H1 (cell line): ENCODE results near the gene PSMB3. TPM values are rescaled to one million over a fixed set of nuclear protein-coding genes. Genes with fewer than 3 reads are reported as not detected.

Experiments used
- CTCF ChIA-PET: fragments of 300-600 bp; sonication (Branson Sonifier 250); formaldehyde crosslinking; loops from one replicate; lab custom pipeline; 2021; ENCODE audit not compliant: partially characterized antibody; lab: Charles Lee
- POLR2A ChIA-PET: fragments of 300-600 bp; sonication (Branson Sonifier 250); formaldehyde crosslinking; loops from one replicate; lab custom pipeline; 2021; ENCODE audit warnings: inconsistent platforms; ENCODE audit not compliant: partially characterized antibody; lab: Charles Lee
- DNase-seq, 2 experiments: peaks; one replicate each; pipeline versions ENCODE4 v3.0.0 to v3.0.0-alpha.2; 2010 to 2022; ENCODE audit warnings: low spot score in 2 of 2, low read depth in 1 of 2, mixed read lengths in 1 of 2
- FAIRE-seq: peaks from 2 replicates; lab custom pipeline; 2011; peaks lifted over from hg19 to GRCh38; lab: Jason Lieb, UNC
- H2AFZ ChIP-seq: 2 replicates; pipeline ENCODE4 v1.8.1; 2012; ENCODE audit warnings: low read length, inconsistent platforms
- H2AK5ac ChIP-seq: 2 replicates; pipeline ENCODE4 v1.6.1; 2013; ENCODE audit warnings: low read depth, low read length
- H2BK120ac ChIP-seq: replicated peaks from 2 replicates; pipeline ENCODE3; 2013; ENCODE audit warnings: low read depth, low read length, inconsistent platforms
- H2BK12ac ChIP-seq: 2 replicates; pipeline ENCODE4 v1.6.1; 2013; ENCODE audit warnings: low read depth, low read length
- H2BK15ac ChIP-seq: 2 replicates; pipeline ENCODE4 v1.6.1; 2013; ENCODE audit warnings: low read length
- H2BK20ac ChIP-seq: 2 replicates; pipeline ENCODE4 v1.6.1; 2013; ENCODE audit warnings: low read length
- H2BK5ac ChIP-seq: 2 replicates; pipeline ENCODE4 v1.6.1; 2013; ENCODE audit warnings: low read depth, low read length
- H3K14ac ChIP-seq: 2 replicates; pipeline ENCODE4 v1.6.1; 2013; ENCODE audit warnings: inconsistent platforms; ENCODE audit not compliant: insufficient read length
- H3K18ac ChIP-seq: 2 replicates; pipeline ENCODE4 v1.6.1; 2013; ENCODE audit warnings: low read length; ENCODE audit errors: extremely low read depth
- H3K23ac ChIP-seq: 2 replicates; pipeline ENCODE4 v1.6.1; 2013; ENCODE audit warnings: inconsistent platforms; ENCODE audit not compliant: insufficient read length
- H3K23me2 ChIP-seq: 2 replicates; pipeline ENCODE4 v1.6.1; 2013; ENCODE audit warnings: low read depth, low read length
- H3K27ac ChIP-seq: 2 replicates; pipeline ENCODE4 v1.6.1; 2011; ENCODE audit warnings: low read depth, low read length, inconsistent platforms
- H3K27me3 ChIP-seq, 4 experiments: replicated peaks in 1 of 4; 1 replicate in 1 of 4; 2 replicates in 3 of 4; pipeline versions ENCODE4 v1.6.1 to v1.8.1; 2011 to 2013; ENCODE audit warnings: low read length in 3 of 4, mild to moderate bottlenecking in 3 of 4, inconsistent platforms in 2 of 4, mixed read lengths in 2 of 4, moderate library complexity in 1 of 4; ENCODE audit not compliant: control insufficient read depth in 3 of 4, insufficient read depth in 3 of 4; ENCODE audit errors: extremely low read depth in 1 of 4
- H3K36me3 ChIP-seq, 4 experiments: 2 replicates each; pipeline versions ENCODE4 v1.6.1 to v1.8.1; 2011 to 2013; ENCODE audit warnings: mild to moderate bottlenecking in 4 of 4, low read length in 3 of 4, moderate library complexity in 2 of 4, control low read depth in 1 of 4, inconsistent platforms in 1 of 4; ENCODE audit not compliant: insufficient read depth in 4 of 4, control insufficient read depth in 2 of 4
- H3K4ac ChIP-seq: replicated peaks from 2 replicates; pipeline ENCODE3; 2013; ENCODE audit warnings: low read length, low read depth, mixed read lengths, inconsistent platforms; ENCODE audit not compliant: insufficient read length
- H3K4me1 ChIP-seq, 4 experiments: replicated peaks in 1 of 4; 1 replicate in 1 of 4; 2 replicates in 3 of 4; pipeline versions ENCODE4 v1.6.1 to v1.8.1; 2011 to 2013; ENCODE audit warnings: low read length in 3 of 4, inconsistent platforms in 2 of 4, mixed read lengths in 1 of 4; ENCODE audit not compliant: insufficient read depth in 4 of 4, control insufficient read depth in 3 of 4
- H3K4me2 ChIP-seq, 2 experiments: 2 replicates each; pipeline versions ENCODE4 v1.6.1 to v1.8.1; 2011 to 2013; ENCODE audit warnings: low read depth in 2 of 2, low read length in 2 of 2, control low read depth in 1 of 2, inconsistent platforms in 1 of 2, mild to moderate bottlenecking in 1 of 2; ENCODE audit not compliant: insufficient read depth in 1 of 2
- H3K4me3 ChIP-seq, 4 experiments: fragments of 200-600, 300-600 bp in 1 of 4; sonication (generic), shearing (Covaris generic), sonication (Bioruptor Twin) in 1 of 4; 2 replicates each; pipeline versions ENCODE4 v1.5.1 to v1.8.1; 2011 to 2016; ENCODE audit warnings: low read length in 4 of 4, low read depth in 3 of 4, control low read depth in 2 of 4, inconsistent platforms in 2 of 4, mild to moderate bottlenecking in 2 of 4, mixed read lengths in 1 of 4, moderate library complexity in 1 of 4; ENCODE audit not compliant: insufficient read depth in 2 of 4; ENCODE audit errors: extremely low read depth in 1 of 4
- H3K56ac ChIP-seq: replicated peaks from 2 replicates; pipeline ENCODE3; 2013; ENCODE audit warnings: low read depth, mild to moderate bottlenecking, mixed read lengths, low read length, inconsistent platforms; ENCODE audit not compliant: insufficient read length
- H3K79me1 ChIP-seq: 2 replicates; pipeline ENCODE4 v1.6.1; 2013; ENCODE audit warnings: low read depth, low read length, control low read depth
- H3K79me2 ChIP-seq, 2 experiments: 2 replicates each; pipeline versions ENCODE4 v1.6.1 to v1.8.1; 2012 to 2013; ENCODE audit warnings: low read length in 2 of 2, mild to moderate bottlenecking in 2 of 2, inconsistent platforms in 1 of 2; ENCODE audit not compliant: insufficient read depth in 2 of 2, control insufficient read depth in 1 of 2
- H3K9ac ChIP-seq, 4 experiments: replicated peaks in 1 of 4; 1 replicate in 1 of 4; 2 replicates in 3 of 4; pipeline versions ENCODE4 v1.6.1 to v1.8.1; 2011 to 2013; ENCODE audit warnings: low read depth in 3 of 4, low read length in 3 of 4, control low read depth in 2 of 4, mild to moderate bottlenecking in 2 of 4, moderate library complexity in 2 of 4, inconsistent platforms in 1 of 4; ENCODE audit errors: extremely low read depth in 1 of 4
- H3K9me3 ChIP-seq, 2 experiments: 2 replicates each; pipeline versions ENCODE4 v1.6.1 to v1.8.1; 2012 to 2013; ENCODE audit warnings: mild to moderate bottlenecking in 2 of 2, moderate library complexity in 2 of 2, control low read depth in 1 of 2, inconsistent platforms in 1 of 2, low read depth in 1 of 2, low read length in 1 of 2, mixed read lengths in 1 of 2; ENCODE audit not compliant: insufficient read depth in 2 of 2
- H4K20me1 ChIP-seq, 2 experiments: replicated peaks in 1 of 2; 2 replicates each; pipeline versions ENCODE3 to v1.8.1; 2011 to 2013; ENCODE audit warnings: inconsistent platforms in 2 of 2, low read length in 2 of 2, mild to moderate bottlenecking in 1 of 2; ENCODE audit not compliant: insufficient read depth in 2 of 2, control insufficient read depth in 1 of 2
- H4K5ac ChIP-seq: 2 replicates; pipeline ENCODE4 v1.6.1; 2013; ENCODE audit warnings: low read length, low read depth, mixed read lengths, inconsistent platforms; ENCODE audit not compliant: insufficient read length
- H4K8ac ChIP-seq: 2 replicates; pipeline ENCODE4 v1.8.0; 2013; ENCODE audit warnings: mild to moderate bottlenecking, moderate library complexity, low read length, inconsistent platforms; ENCODE audit not compliant: insufficient read depth; ENCODE audit errors: extremely low read depth
- H4K91ac ChIP-seq: replicated peaks from 2 replicates; pipeline ENCODE3; 2013; ENCODE audit warnings: low read length, mixed read lengths, inconsistent platforms; ENCODE audit not compliant: insufficient read length
- BCL11A ChIP-seq, 2 experiments: IDR thresholded peaks; one replicate each; pipeline ENCODE4 v1.6.1; 2011; ENCODE audit warnings: low read depth in 2 of 2, low read length in 2 of 2, mild to moderate bottlenecking in 2 of 2
- CBX5 ChIP-seq: fragments of 300-800, 300-1000 bp; sonication (generic); IDR thresholded peaks from 2 replicates; pipeline ENCODE4 v1.7.1; 2016; ENCODE audit warnings: antibody characterized with exemption, low read length, low read depth
- MAFK ChIP-seq: IDR thresholded peaks from 2 replicates; pipeline ENCODE4 v1.6.1; 2012; ENCODE audit warnings: low read depth, mild to moderate bottlenecking, improper control_type of control experiment, low read length
- PHF8 ChIP-seq: fragments of 200-600 bp; sonication (generic); conservative IDR thresholded peaks from 2 replicates; pipeline ENCODE4 v1.7.1; 2012; ENCODE audit warnings: low read depth, mild to moderate bottlenecking, inconsistent platforms, low read length, moderate library complexity
- ZNF274 ChIP-seq: IDR thresholded peaks from 2 replicates; pipeline ENCODE4 v1.7.0; 2012; ENCODE audit warnings: low read length, borderline replicate concordance; ENCODE audit errors: extremely low read depth
- WGBS, 2 experiments: shearing (Covaris generic) in 1 of 2; methylation state at CpG; one replicate each; pipeline versions ENCODE4 v1.1.6 to v1.1.7; 2013 to 2015; ENCODE audit warnings: low lambda C conversion rate in 2 of 2, mixed read lengths in 2 of 2, inconsistent platforms in 1 of 2, low coverage in 1 of 2, missing lambda C conversion rate in 1 of 2; ENCODE audit not compliant: insufficient replicate concordance in 2 of 2, insufficient coverage in 1 of 2, insufficient read length in 1 of 2; ENCODE audit errors: extremely low coverage in 1 of 2, missing lambda C conversion rate in 1 of 2; 5-methylcytosine and 5-hydroxymethylcytosine counted together
- polyA plus RNA-seq, 7 experiments: library from polyadenylated mRNA; depleted of rRNA in 3 of 7; stranded (reverse) in 5 of 7; unstranded in 2 of 7; fragments of >200 nt in 5 of 7; fragments of 200-250 nt in 2 of 7; gene quantifications; 1 replicate in 5 of 7; 2 replicates in 1 of 7; 4 replicates in 1 of 7; pipeline versions ENCODE4 v1.2.1 to v1.2.3, GENCODE V29; 2011 to 2013; ENCODE audit warnings: missing spikeins in 2 of 7, mixed read lengths in 2 of 7
- total RNA-seq: library from RNA; stranded (reverse); fragmentation: NEBNext Ultra II Directional; extraction: Animal tissue kit (Norgen Biotek cat#: 25700); gene quantifications from 2 replicates; pipeline ENCODE4 v1.2.1, GENCODE V29; 2021
- TF ChIP-seq, protein P1 (sequence below): IDR thresholded peaks from 2 replicates; pipeline ENCODE4 v1.6.1; 2011; ENCODE audit warnings: low read length, improper control_type of control experiment

Gene PSMB3
- total and polyA plus RNA-seq, 2 of the 8 experiments (the other 6 are each of a cell fraction or from before 2014, with no cell fraction given), result 291 to 914 TPM

DNA sequence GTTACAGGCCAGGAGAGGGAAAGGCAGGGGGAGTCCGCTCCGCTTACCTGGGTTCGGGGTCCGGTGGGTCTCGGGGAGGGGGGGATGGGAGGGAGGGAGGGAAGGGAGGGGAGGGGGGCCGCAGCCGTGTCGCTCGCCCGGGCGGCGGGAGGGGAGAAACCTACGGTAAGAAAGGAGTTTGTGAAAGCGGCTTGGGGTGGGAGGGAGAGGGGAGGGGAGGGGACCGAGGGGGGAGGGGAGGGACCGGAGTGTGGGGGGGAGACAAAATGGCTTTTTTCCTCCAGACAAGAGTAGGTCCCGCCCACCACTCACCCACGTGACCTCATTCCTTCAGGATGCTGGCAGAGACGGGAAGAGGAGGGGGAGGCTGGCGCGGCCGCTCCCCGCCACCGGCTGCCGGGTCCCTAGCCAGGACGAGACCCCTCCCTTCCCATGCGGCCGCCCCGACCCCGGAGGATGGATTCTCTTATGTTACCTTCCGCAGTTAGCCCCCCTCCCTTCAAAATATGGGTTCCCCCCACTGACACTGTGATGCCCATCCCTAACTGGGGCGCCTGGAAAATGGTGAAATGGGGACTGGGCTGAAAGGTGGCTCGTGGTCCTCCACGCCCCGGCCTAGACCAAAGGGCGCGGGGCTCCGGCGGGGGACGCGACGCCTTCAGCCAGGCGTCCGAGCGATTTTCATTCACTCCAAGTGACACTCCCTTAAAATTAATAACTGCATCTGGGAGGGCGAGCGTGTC is 4.2 kb upstream of the PSMB3 start, which contains the start of gene PCGF2:
Gene PCGF2, minus strand, starts transcription at position 188 of the 743 bp plus-strand sequence. CDS start 7,934 bp downstream, outside the sequence.
- 0 out of 2 replicates have a peak within 1 kb of the TSS, but pooled peaks have one; percentile 75 for H2BK12ac ChIP-seq
- H2BK15ac ChIP-seq, result peak within 1 kb of the TSS; percentile 72; the same call in 1 of the 2 replicates
- peak within 1 kb of the TSS; percentile 21 for H2BK120ac ChIP-seq
- H3K27ac ChIP-seq, result peak within 1 kb of the TSS; percentile 87
- 0 out of 2 replicates have a peak within 1 kb of the TSS, but pooled peaks have one; percentile 1 for H2AK5ac ChIP-seq
- POLR2A ChIA-PET, result interaction anchor here (2.7 kb wide), 1 partner anchor 17 kb away, joined by 19 read pairs; the partner anchor contains the start of gene CISD3
- H3K27me3 ChIP-seq, result peaks cover 0 to 11% (median 5%) of the 10 kb centered on the region in 4 experiments; a peak in 5 of 7 replicates
- CTCF ChIA-PET, result interaction anchor here (0.6 kb wide), 1 partner anchor 117 kb away, joined by 3 read pairs; no protein-coding TSS in a partner anchor
- H4K5ac ChIP-seq, result peak within 1 kb of the TSS; percentile 79
- H3K36me3 ChIP-seq, result no peaks in the 10 kb centered on the region
- no peak within 1 kb of the TSS for H2AFZ ChIP-seq
- peaks cover 10% of the 10 kb centered on the region for H3K79me1 ChIP-seq
- peak within 1 kb of the TSS; percentile 74 for H4K8ac ChIP-seq
- H3K79me2 ChIP-seq, result peaks cover 34 to 46% of the 10 kb centered on the region in 2 experiments
- peaks cover 23 to 25% of the 10 kb centered on the region in 2 experiments for H4K20me1 ChIP-seq
- no peaks in the 10 kb centered on the region for H3K9me3 ChIP-seq
- peaks cover 48% of the 10 kb centered on the region for H3K23me2 ChIP-seq
- peak within 1 kb of the TSS; percentile 84 to 96 (median 87) for H3K9ac ChIP-seq
- H3K4me3 ChIP-seq, result peak within 1 kb of the TSS; percentile 78 to 90 (median 88)
- H4K91ac ChIP-seq, result peak within 1 kb of the TSS; percentile 95
- peak within 1 kb of the TSS; percentile 88; the same call in 1 of the 2 replicates for H2BK5ac ChIP-seq
- peak within 1 kb of the TSS; percentile 70 for H3K56ac ChIP-seq
- FAIRE-seq (no peak), DNase-seq (peak; percentile 68 to 93)
- H3K4me1 ChIP-seq, result peaks cover 7 to 29% (median 21%) of the 10 kb centered on the region in 4 experiments
- no peak within 1 kb of the TSS for H3K23ac ChIP-seq
- peak within 1 kb of the TSS; percentile 90 for H3K18ac ChIP-seq
- H3K4me2 ChIP-seq, result peak within 1 kb of the TSS; percentile 89 to 91
- H3K4ac ChIP-seq, result peak within 1 kb of the TSS; percentile 65
- no peak within 1 kb of the TSS for H2BK20ac ChIP-seq
- WGBS, 2 experiments, result 1% methylated on average over 28 of the region's 47 CpGs; no CpG with 5 or more reads in 1 of the 2 experiments
- H3K14ac ChIP-seq, result peak within 1 kb of the TSS; percentile 67
- TF ChIP-seq ZNF274, result no peak
- TF ChIP-seq BCL11A (IDR thresholded peaks at IDR 0.05; ENCODE audit: low read depth in 2 of 2, low read length in 2 of 2), result no peak
- TF ChIP-seq, protein P1, sequence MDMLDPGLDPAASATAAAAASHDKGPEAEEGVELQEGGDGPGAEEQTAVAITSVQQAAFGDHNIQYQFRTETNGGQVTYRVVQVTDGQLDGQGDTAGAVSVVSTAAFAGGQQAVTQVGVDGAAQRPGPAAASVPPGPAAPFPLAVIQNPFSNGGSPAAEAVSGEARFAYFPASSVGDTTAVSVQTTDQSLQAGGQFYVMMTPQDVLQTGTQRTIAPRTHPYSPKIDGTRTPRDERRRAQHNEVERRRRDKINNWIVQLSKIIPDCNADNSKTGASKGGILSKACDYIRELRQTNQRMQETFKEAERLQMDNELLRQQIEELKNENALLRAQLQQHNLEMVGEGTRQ, result peak; percentile 71
- no peak for TF ChIP-seq MAFK
- no peak for TF ChIP-seq PHF8
- TF ChIP-seq CBX5, result no peak
